B cell (primary cell): ENCODE results near the gene EMC6. TPM values are rescaled to one million over a fixed set of nuclear protein-coding genes. Genes with fewer than 3 reads are reported as not detected.

ENCODE experiments used
- ATAC-seq: fragments of 200-7000 bp; cut with Tn5 transposase; one replicate; pipeline ENCODE4 v1.10.0; 2021; ENCODE audit warnings: low read depth, mild to moderate bottlenecking, moderate number of reproducible peaks, moderate library complexity
- CTCF ChIA-PET: fragments of 350-600 bp; sonication (Branson Sonifier 250); formaldehyde crosslinking; loops from one replicate; lab custom pipeline; 2021; ENCODE audit warnings: antibody characterized with exemption, inconsistent platforms; lab: Charles Lee
- POLR2A ChIA-PET: fragments of 350-600 bp; sonication (Branson Sonifier 250); formaldehyde crosslinking; loops from one replicate; lab custom pipeline; 2021; ENCODE audit warnings: antibody characterized with exemption; lab: Charles Lee
- DNase-seq: peaks from one replicate; pipeline ENCODE4 v3.0.0; 2013
- H2AFZ ChIP-seq: 2 replicates; pipeline ENCODE4 v1.6.1; 2012; ENCODE audit warnings: mild to moderate bottlenecking, low read depth, low read length; ENCODE audit not compliant: insufficient read depth, poor library complexity, severe bottlenecking
- H3K27ac ChIP-seq, 2 donors: 1 replicate in 1 of 2; 2 replicates in 1 of 2; pipeline ENCODE4 v1.5.1; 2012 to 2013; ENCODE audit warnings: low read length in 2 of 2, mild to moderate bottlenecking in 2 of 2, moderate library complexity in 1 of 2
- H3K27me3 ChIP-seq, 4 experiments: fragments of 200-600 bp in 1 of 4; sonication (generic) in 1 of 4; replicated peaks in 1 of 4; 1 replicate in 2 of 4; 2 replicates in 2 of 4; pipeline versions ENCODE4 v1.6.1 to v1.7.0; 2013 to 2016; ENCODE audit warnings: low read length in 3 of 4, mild to moderate bottlenecking in 2 of 4, mixed read lengths in 1 of 4, moderate library complexity in 1 of 4; ENCODE audit not compliant: insufficient read depth in 4 of 4, control insufficient read depth in 3 of 4; ENCODE audit errors: control extremely low read depth in 1 of 4
- H3K36me3 ChIP-seq, 2 experiments: replicated peaks in 1 of 2; 1 replicate in 1 of 2; 2 replicates in 1 of 2; pipeline versions ENCODE4 v1.6.1 to v1.7.1; 2013; ENCODE audit warnings: low read length in 1 of 2; ENCODE audit not compliant: insufficient read depth in 2 of 2, control insufficient read depth in 1 of 2; ENCODE audit errors: control extremely low read depth in 1 of 2, extremely low read depth in 1 of 2
- H3K4me1 ChIP-seq, 2 donors: fragments of 200-600 bp in 1 of 2; sonication (generic) in 1 of 2; 1 replicate in 1 of 2; 2 replicates in 1 of 2; pipeline versions ENCODE4 v1.5.1 to v1.6.1; 2013 to 2017; ENCODE audit warnings: low read length in 2 of 2; ENCODE audit not compliant: control insufficient read depth in 2 of 2, insufficient read depth in 2 of 2
- H3K4me2 ChIP-seq: replicated peaks from 2 replicates; pipeline ENCODE3; 2012; ENCODE audit warnings: mild to moderate bottlenecking, low read depth, low read length; ENCODE audit not compliant: poor library complexity, severe bottlenecking
- H3K4me3 ChIP-seq, 5 experiments: fragments of 200-600 bp in 1 of 5; sonication (generic) in 1 of 5; 1 replicate in 3 of 5; 2 replicates in 2 of 5; pipeline versions ENCODE4 v1.5.1 to v1.7.0; 2011 to 2016; ENCODE audit warnings: low read length in 4 of 5, mild to moderate bottlenecking in 4 of 5, low read depth in 2 of 5, control low read depth in 1 of 5, moderate library complexity in 1 of 5; ENCODE audit not compliant: insufficient read depth in 1 of 5; ENCODE audit errors: control extremely low read depth in 1 of 5, extremely low read depth in 1 of 5
- H3K79me2 ChIP-seq: fragments of 200-600 bp; sonication (generic); one replicate; pipeline ENCODE4 v1.6.0; 2016; ENCODE audit warnings: low read length; ENCODE audit not compliant: control insufficient read depth, insufficient read depth
- H3K9ac ChIP-seq: fragments of 200-600 bp; sonication (generic); 2 replicates; pipeline ENCODE4 v1.6.1; 2017; ENCODE audit warnings: mild to moderate bottlenecking, low read length, moderate library complexity
- H3K9me3 ChIP-seq, 3 donors: one replicate each; pipeline versions ENCODE4 v1.6.1 to v1.7.1; 2013; ENCODE audit warnings: low read length in 2 of 3; ENCODE audit not compliant: control insufficient read depth in 2 of 3, insufficient read depth in 1 of 3; ENCODE audit errors: control extremely low read depth in 1 of 3
- H4K20me1 ChIP-seq: 2 replicates; pipeline ENCODE4 v1.6.0; 2012; ENCODE audit warnings: mild to moderate bottlenecking, low read length; ENCODE audit not compliant: insufficient read depth, control insufficient read depth, poor library complexity, severe bottlenecking
- H3K27ac Mint-ChIP-seq: one replicate; pipeline ENCODE4 v1.8.0; 2021; ENCODE audit warnings: mixed read lengths
- H3K27me3 Mint-ChIP-seq: one replicate; pipeline ENCODE4 v1.8.0; 2021; ENCODE audit warnings: mixed read lengths
- H3K4me1 Mint-ChIP-seq: one replicate; pipeline ENCODE4 v1.8.0; 2021; ENCODE audit warnings: mixed read lengths
- H3K4me3 Mint-ChIP-seq: one replicate; pipeline ENCODE4 v1.8.0; 2021; ENCODE audit warnings: mixed read lengths
- H3K9me3 Mint-ChIP-seq: one replicate; pipeline ENCODE4 v1.8.0; 2022; ENCODE audit warnings: mixed read lengths; ENCODE audit not compliant: insufficient read depth
- EZH2 ChIP-seq: IDR thresholded peaks from 2 replicates; pipeline ENCODE4 v1.6.1; 2012; ENCODE audit warnings: borderline replicate concordance, low read depth, mild to moderate bottlenecking, moderate library complexity, low read length; ENCODE audit not compliant: insufficient read depth, poor library complexity, severe bottlenecking
- WGBS: methylation state at CpG from one replicate; pipeline ENCODE4 v1.1.5; 2013; ENCODE audit warnings: missing lambda C conversion rate; ENCODE audit not compliant: insufficient coverage; 5-methylcytosine and 5-hydroxymethylcytosine counted together
- intact Hi-C: fragments of 100-400 bp; cut with micrococcal nuclease; formaldehyde crosslinking; loops from one replicate; pipeline ENCODE4 v1.10.0; 2022
- polyA plus RNA-seq: library from polyadenylated mRNA; depleted of rRNA; stranded (reverse); fragments of >200 nt; gene quantifications from 2 replicates; pipeline ENCODE4 v1.2.3, GENCODE V29; 2012
- total RNA-seq, 2 donors: library from RNA; stranded (reverse); fragments of 120-200 nt in 1 of 2; gene quantifications; 1 replicate in 1 of 2; 2 replicates in 1 of 2; pipeline versions ENCODE4 v1.2.3 to v1.2.4, GENCODE V29; 2013 to 2022
- TF ChIP-seq, protein P1 (sequence below): fragments of 200-600 bp; IDR thresholded peaks from one replicate; pipeline ENCODE4 v1.8.0; 2022; ENCODE audit warnings: antibody characterized with exemption, mild to moderate bottlenecking

EMC6 gene
- total and polyA plus RNA-seq, 2 donors (not counting 1 experiment from before 2014, with no cell fraction given): 21.1 to 23.4 TPM

DNA sequence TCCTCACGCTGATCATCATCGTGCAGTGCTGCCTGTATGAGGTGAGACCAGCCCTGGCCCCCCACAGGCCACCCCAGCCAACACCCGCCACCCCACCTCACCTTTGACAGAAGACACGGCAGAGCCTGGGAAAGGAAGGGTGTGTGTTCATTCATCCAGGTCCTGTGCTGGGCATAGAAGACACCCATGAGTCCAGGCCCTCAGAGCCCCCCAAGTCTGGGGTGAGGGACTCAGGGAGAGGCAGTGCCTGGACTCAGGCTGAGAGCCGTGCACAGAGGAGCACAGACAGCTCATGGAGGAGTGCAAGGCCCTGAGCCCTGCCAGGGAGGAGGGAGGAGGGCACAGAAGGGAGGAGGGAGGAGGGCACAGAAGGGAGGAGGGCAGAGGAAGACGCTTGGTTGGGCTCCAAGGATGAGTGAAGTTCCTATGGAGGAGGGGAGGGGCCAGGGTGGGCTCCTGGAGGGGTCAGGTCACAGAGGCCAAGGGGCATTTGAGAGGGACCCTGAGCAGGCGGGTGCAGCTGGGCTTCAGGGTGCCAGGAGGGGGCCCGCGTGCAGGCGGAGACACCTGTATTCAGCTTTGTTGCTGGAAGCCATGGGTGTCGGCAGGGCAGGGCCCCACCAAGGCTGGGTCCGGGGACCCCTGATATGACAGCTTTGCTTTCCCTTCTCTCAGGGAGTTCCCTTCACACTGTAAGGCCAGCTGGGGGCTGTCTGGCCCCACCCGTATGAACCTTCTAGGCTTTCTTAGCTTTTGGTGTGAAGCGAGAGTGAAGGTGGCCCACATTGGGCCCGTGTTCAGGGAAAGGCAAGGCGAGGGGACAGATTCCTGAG lies 11.6 kb upstream of the EMC6 start:
- Histone ChIP-seq H3K79me2 (no peaks in the 10 kb centered on the region), H3K4me1 (peaks cover 0 to 4% of the 10 kb centered on the region in 2 donors), H3K27ac (no peak overlapping the region), H4K20me1 (no peaks in the 10 kb centered on the region), H3K9me3 (no peaks in the 10 kb centered on the region), H3K27me3 (no peaks in the 10 kb centered on the region), H3K9ac (no peak overlapping the region), H3K4me2 (no peak overlapping the region), H3K4me3 (no peak overlapping the region), H2AFZ (no peak overlapping the region), H3K36me3 (peaks cover 1 to 3% of the 10 kb centered on the region in 2 experiments)
- no peaks in the 10 kb centered on the region for H3K27me3 Mint-ChIP-seq
- no peak for ATAC-seq
- CTCF ChIA-PET: no interaction called here
- intact Hi-C loops: no loop called here
- POLR2A ChIA-PET: interaction anchor here (0.6 kb wide), 1 partner anchor 972 kb away, joined by 5 read pairs; no protein-coding TSS in a partner anchor
- TF ChIP-seq, protein P1, sequence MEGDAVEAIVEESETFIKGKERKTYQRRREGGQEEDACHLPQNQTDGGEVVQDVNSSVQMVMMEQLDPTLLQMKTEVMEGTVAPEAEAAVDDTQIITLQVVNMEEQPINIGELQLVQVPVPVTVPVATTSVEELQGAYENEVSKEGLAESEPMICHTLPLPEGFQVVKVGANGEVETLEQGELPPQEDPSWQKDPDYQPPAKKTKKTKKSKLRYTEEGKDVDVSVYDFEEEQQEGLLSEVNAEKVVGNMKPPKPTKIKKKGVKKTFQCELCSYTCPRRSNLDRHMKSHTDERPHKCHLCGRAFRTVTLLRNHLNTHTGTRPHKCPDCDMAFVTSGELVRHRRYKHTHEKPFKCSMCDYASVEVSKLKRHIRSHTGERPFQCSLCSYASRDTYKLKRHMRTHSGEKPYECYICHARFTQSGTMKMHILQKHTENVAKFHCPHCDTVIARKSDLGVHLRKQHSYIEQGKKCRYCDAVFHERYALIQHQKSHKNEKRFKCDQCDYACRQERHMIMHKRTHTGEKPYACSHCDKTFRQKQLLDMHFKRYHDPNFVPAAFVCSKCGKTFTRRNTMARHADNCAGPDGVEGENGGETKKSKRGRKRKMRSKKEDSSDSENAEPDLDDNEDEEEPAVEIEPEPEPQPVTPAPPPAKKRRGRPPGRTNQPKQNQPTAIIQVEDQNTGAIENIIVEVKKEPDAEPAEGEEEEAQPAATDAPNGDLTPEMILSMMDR: no peak
- no peak for TF ChIP-seq EZH2
- H3K9me3 Mint-ChIP-seq: no peaks in the 10 kb centered on the region
- H3K27ac Mint-ChIP-seq: no peak overlapping the region
- no peak for DNase-seq
- no peak overlapping the region for H3K4me3 Mint-ChIP-seq
- 97% methylated on average over 11 of the region's 16 CpGs for WGBS
- H3K4me1 Mint-ChIP-seq: peaks cover 2% of the 10 kb centered on the region

DNA sequence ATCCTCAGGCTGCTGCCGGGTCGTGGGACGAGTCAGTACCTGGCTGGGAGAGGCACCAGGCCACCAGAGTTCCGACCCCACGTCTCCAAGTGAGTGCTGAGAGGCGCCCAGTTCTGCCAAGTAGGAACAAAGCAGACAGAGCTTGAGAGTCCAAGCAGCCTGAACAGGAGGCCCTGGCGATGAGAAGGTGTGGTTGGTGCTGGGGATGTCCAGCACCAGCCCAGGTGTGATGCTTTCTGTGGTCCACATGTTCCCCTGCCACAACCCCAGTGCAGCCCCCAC lies 11.1 kb upstream of the EMC6 start:
- no peak overlapping the region for H3K4me3 Mint-ChIP-seq
- no peak overlapping the region for H3K27ac ChIP-seq
- H3K27me3 Mint-ChIP-seq: no peaks in the 10 kb centered on the region
- no peak overlapping the region for H3K4me3 ChIP-seq
- no peak overlapping the region for H3K9ac ChIP-seq
- 93% methylated on average over 7 of the region's 7 CpGs for WGBS
- DNase-seq: no peak
- H3K36me3 ChIP-seq: peaks cover 0 to 3% of the 10 kb centered on the region in 2 experiments
- H3K9me3 Mint-ChIP-seq: no peaks in the 10 kb centered on the region
- no peak overlapping the region for H2AFZ ChIP-seq
- H3K4me1 ChIP-seq: peaks cover 0 to 4% of the 10 kb centered on the region in 2 donors
- H3K27ac Mint-ChIP-seq: no peak overlapping the region
- intact Hi-C loops: no loop called here
- ATAC-seq: no peak
- no peak overlapping the region for H3K4me2 ChIP-seq
- H3K9me3 ChIP-seq: no peaks in the 10 kb centered on the region
- H3K4me1 Mint-ChIP-seq: peaks cover 2% of the 10 kb centered on the region
- H4K20me1 ChIP-seq: no peaks in the 10 kb centered on the region
- H3K27me3 ChIP-seq: no peaks in the 10 kb centered on the region
- TF ChIP-seq, protein P1: no peak
- POLR2A ChIA-PET: no interaction called here
- no peaks in the 10 kb centered on the region for H3K79me2 ChIP-seq
- CTCF ChIA-PET: no interaction called here
